ENCODE results near the gene IQGAP3.

GRCh38 chr1:156508205-156508954 lies 64.0 kb downstream of the IQGAP3 start:
- TF ChIP-seq, protein P1, sequence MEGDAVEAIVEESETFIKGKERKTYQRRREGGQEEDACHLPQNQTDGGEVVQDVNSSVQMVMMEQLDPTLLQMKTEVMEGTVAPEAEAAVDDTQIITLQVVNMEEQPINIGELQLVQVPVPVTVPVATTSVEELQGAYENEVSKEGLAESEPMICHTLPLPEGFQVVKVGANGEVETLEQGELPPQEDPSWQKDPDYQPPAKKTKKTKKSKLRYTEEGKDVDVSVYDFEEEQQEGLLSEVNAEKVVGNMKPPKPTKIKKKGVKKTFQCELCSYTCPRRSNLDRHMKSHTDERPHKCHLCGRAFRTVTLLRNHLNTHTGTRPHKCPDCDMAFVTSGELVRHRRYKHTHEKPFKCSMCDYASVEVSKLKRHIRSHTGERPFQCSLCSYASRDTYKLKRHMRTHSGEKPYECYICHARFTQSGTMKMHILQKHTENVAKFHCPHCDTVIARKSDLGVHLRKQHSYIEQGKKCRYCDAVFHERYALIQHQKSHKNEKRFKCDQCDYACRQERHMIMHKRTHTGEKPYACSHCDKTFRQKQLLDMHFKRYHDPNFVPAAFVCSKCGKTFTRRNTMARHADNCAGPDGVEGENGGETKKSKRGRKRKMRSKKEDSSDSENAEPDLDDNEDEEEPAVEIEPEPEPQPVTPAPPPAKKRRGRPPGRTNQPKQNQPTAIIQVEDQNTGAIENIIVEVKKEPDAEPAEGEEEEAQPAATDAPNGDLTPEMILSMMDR (conservative IDR thresholded peaks at IDR 0.05; ENCODE audit: low read depth, low read length) = no peak
- TF ChIP-seq FOS (IDR thresholded peaks at IDR 0.05; ENCODE audit: low read depth, low read length) = no peak
